ENCODE results near the gene TNFRSF4. TPM values are rescaled to one million over a fixed set of nuclear protein-coding genes. Genes with fewer than 3 reads are reported as not detected.

TNFRSF4 gene
- polyA plus RNA-seq, 2 of the 4 experiments (the other 2 are of a cell fraction): not detected

DNA sequence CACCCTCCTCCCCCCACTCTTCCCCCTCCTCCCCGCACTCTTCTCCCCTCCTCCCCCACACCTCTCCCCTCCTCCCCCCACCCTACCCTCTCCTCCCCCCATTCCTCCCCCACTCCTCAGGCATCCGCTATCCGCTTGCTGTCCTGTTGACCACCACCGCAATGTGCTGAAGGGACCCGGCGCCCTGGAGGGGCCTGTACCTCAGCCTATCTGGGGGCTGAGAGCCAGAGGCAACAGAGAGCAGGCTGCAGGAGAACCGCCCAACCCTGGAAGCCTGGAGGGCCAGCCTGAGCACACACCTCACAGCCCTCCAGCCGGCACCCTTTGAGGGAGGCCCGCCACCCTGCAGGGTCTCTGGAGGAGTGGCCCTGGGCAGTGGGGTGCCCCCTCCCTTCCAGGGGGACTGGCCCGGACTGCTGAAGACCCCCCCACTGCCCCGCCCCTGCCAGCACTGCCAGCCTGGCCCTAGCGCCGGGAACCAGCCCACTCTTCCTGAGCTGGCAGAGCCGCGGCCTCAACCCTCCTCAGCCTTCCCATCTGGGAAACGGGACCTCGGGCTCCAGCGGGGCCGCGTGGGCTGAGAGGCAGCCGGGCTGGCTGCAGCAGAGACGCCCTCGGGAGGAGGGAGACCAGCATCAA, 31.3 kb upstream of the TNFRSF4 start:
- no peaks in the 10 kb centered on the region for H3K9me3 ChIP-seq
- DNase-seq (ENCODE audit: low read depth in 1 of 2, low spot score in 1 of 2): no peak
- ChIA-PET POLR2A (no interaction called here), CTCF (no interaction called here)
- TF ChIP-seq NFE2L2 (conservative IDR thresholded peaks at IDR 0.05; ENCODE audit: low read length) (no peak), TP53 (CRISPR knock-in tag; IDR thresholded peaks at IDR 0.05) (no peak), KDM1A (IDR thresholded peaks at IDR 0.05; ENCODE audit: low read depth) (no peak), HEYL (CRISPR knock-in tag; IDR thresholded peaks at IDR 0.05) (no peak)
- TF ChIP-seq, protein P1, sequence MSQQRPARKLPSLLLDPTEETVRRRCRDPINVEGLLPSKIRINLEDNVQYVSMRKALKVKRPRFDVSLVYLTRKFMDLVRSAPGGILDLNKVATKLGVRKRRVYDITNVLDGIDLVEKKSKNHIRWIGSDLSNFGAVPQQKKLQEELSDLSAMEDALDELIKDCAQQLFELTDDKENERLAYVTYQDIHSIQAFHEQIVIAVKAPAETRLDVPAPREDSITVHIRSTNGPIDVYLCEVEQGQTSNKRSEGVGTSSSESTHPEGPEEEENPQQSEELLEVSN (IDR thresholded peaks at IDR 0.05; ENCODE audit: borderline replicate concordance, low read depth): no peak
- ATAC-seq: no peak
- whole genome bisulfite sequencing (ENCODE audit: missing lambda C conversion rate): 82% methylated on average over 9 of the region's 23 CpGs
- no peak overlapping the region for H3K4me3 ChIP-seq
- H3K4me1 ChIP-seq: peaks cover 10% of the 10 kb centered on the region; the same call in 1 of the 3 replicates
- peak overlapping the region in 1 of 2 experiments; percentile 52; a peak in 1 of 6 replicates for H3K27ac ChIP-seq
- H3K4me2 ChIP-seq: no peak overlapping the region
- no peak for FAIRE-seq

DNA sequence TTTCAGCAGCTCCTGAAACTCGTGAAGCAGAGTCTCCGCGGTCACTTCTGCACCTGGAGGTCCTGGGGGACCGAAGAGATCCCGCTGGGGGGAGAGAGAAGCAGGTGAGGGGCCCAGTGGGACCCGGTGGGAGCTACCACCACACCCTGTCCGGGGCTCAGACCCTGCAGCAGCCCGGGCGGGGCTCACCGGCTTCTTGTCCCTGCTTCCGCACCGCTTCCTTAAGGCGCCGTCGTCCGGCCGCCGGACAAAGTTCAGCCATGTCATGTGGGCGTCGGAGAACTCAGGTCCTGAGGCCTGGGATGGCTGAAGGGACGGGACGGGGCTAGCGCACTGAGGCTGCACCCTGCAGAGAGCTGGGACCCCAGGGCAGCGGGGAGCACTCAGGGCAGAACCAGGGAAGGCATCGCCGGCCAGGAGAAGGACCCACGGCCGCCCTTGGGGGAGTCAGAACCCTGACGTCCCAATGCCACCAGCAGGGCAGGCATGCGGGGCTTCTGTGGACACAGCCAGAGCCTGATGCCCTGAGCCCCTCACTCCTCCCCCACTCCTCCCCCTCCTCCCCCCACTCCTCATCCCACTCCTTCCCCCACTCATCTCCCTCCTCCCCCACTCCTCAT, 30.3 kb upstream of the TNFRSF4 start:
- CTCF ChIA-PET: interaction anchor here (1.1 to 2.2 kb wide), 2 partner anchors 11 to 48 kb away, joined by 3 to 7 read pairs; no protein-coding TSS in a partner anchor

DNA sequence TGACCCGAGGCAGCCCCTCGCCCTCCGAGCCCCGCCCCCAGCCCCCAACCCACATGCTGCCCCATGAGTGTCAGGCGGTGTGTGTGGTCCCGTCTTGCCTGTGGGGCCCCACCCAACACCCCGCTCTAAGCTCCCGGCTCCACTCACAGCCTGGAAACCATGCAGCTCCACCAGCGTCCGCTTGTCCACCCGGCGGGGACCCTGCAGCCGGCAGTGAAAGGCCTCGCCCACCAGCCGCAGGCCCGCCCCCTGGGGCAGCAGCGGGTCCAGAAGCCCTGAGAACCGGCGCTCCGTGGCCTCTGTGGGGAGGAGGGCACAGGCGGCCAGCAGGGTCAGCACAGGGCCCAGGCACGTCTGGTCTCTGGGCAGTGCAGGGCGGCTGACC, 29.8 kb upstream of the TNFRSF4 start:
- POLR2A ChIA-PET: no interaction called here
- WGBS (ENCODE audit: missing lambda C conversion rate): 62% methylated on average over 2 of the region's 23 CpGs
- ATAC-seq (peak in 1 of 2 experiments; percentile 21; a peak in 3 of 6 replicates), FAIRE-seq (no peak), DNase-seq (ENCODE audit: low read depth in 1 of 2, low spot score in 1 of 2) (no peak)
- CTCF ChIA-PET: interaction anchor here (1.1 to 2.2 kb wide), 3 partner anchors 11 to 62 kb away, joined by 3 to 7 read pairs (median 3); no protein-coding TSS in a partner anchor
- no peaks in the 10 kb centered on the region for H3K9me3 ChIP-seq
- peaks cover 19% of the 10 kb centered on the region; the same call in 1 of the 3 replicates for H3K4me1 ChIP-seq
- no peak overlapping the region for H3K4me2 ChIP-seq
- H3K27ac ChIP-seq: peak overlapping the region in 1 of 2 experiments; percentile 56; a peak in 3 of 6 replicates
- no peak overlapping the region for H3K4me3 ChIP-seq
- TF ChIP-seq, protein P2, sequence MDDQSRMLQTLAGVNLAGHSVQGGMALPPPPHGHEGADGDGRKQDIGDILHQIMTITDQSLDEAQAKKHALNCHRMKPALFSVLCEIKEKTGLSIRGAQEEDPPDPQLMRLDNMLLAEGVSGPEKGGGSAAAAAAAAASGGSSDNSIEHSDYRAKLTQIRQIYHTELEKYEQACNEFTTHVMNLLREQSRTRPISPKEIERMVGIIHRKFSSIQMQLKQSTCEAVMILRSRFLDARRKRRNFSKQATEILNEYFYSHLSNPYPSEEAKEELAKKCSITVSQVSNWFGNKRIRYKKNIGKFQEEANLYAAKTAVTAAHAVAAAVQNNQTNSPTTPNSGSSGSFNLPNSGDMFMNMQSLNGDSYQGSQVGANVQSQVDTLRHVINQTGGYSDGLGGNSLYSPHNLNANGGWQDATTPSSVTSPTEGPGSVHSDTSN (IDR thresholded peaks at IDR 0.05): no peak
- TF ChIP-seq MAZ (IDR thresholded peaks at IDR 0.05; ENCODE audit: borderline replicate concordance, low read depth, low read length) (no peak), SMC3 (IDR thresholded peaks at IDR 0.05) (no peak), ZNF302 (CRISPR knock-in tag; IDR thresholded peaks at IDR 0.05) (no peak), CBX2 (IDR thresholded peaks at IDR 0.05; ENCODE audit: borderline replicate concordance, low read depth) (no peak), KDM5A (IDR thresholded peaks at IDR 0.05) (no peak), HOXA7 (CRISPR knock-in tag; IDR thresholded peaks at IDR 0.05) (no peak), EHF (CRISPR knock-in tag; IDR thresholded peaks at IDR 0.05) (no peak), CHD4 (IDR thresholded peaks at IDR 0.05; ENCODE audit: borderline replicate concordance) (no peak), FOSL2 (IDR thresholded peaks at IDR 0.05) (no peak), FOSL2 (CRISPR knock-in tag; IDR thresholded peaks at IDR 0.05) (no peak), BHLHE40 (IDR thresholded peaks at IDR 0.05; ENCODE audit: low read depth, low read length) (no peak), NPAS2 (CRISPR knock-in tag; IDR thresholded peaks at IDR 0.05; ENCODE audit: borderline replicate concordance) (no peak)
- TF ChIP-seq, protein P3, sequence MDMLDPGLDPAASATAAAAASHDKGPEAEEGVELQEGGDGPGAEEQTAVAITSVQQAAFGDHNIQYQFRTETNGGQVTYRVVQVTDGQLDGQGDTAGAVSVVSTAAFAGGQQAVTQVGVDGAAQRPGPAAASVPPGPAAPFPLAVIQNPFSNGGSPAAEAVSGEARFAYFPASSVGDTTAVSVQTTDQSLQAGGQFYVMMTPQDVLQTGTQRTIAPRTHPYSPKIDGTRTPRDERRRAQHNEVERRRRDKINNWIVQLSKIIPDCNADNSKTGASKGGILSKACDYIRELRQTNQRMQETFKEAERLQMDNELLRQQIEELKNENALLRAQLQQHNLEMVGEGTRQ (IDR thresholded peaks at IDR 0.05): no peak
- TF ChIP-seq, protein P4, sequence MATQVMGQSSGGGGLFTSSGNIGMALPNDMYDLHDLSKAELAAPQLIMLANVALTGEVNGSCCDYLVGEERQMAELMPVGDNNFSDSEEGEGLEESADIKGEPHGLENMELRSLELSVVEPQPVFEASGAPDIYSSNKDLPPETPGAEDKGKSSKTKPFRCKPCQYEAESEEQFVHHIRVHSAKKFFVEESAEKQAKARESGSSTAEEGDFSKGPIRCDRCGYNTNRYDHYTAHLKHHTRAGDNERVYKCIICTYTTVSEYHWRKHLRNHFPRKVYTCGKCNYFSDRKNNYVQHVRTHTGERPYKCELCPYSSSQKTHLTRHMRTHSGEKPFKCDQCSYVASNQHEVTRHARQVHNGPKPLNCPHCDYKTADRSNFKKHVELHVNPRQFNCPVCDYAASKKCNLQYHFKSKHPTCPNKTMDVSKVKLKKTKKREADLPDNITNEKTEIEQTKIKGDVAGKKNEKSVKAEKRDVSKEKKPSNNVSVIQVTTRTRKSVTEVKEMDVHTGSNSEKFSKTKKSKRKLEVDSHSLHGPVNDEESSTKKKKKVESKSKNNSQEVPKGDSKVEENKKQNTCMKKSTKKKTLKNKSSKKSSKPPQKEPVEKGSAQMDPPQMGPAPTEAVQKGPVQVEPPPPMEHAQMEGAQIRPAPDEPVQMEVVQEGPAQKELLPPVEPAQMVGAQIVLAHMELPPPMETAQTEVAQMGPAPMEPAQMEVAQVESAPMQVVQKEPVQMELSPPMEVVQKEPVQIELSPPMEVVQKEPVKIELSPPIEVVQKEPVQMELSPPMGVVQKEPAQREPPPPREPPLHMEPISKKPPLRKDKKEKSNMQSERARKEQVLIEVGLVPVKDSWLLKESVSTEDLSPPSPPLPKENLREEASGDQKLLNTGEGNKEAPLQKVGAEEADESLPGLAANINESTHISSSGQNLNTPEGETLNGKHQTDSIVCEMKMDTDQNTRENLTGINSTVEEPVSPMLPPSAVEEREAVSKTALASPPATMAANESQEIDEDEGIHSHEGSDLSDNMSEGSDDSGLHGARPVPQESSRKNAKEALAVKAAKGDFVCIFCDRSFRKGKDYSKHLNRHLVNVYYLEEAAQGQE (IDR thresholded peaks at IDR 0.05): no peak

More for the DNA sequence above, 30.3 kb upstream of the TNFRSF4 start:
- TF ChIP-seq HOXA7 (CRISPR knock-in tag; IDR thresholded peaks at IDR 0.05): no peak
- no peak for TF ChIP-seq ZC3H11A (IDR thresholded peaks at IDR 0.05)
- no peak for TF ChIP-seq GATA3 (IDR thresholded peaks at IDR 0.05; ENCODE audit: borderline replicate concordance)
- no peak for TF ChIP-seq EP300 (IDR thresholded peaks at IDR 0.05)
- TF ChIP-seq, protein P5, sequence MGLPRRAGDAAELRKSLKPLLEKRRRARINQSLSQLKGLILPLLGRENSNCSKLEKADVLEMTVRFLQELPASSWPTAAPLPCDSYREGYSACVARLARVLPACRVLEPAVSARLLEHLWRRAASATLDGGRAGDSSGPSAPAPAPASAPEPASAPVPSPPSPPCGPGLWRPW (IDR thresholded peaks at IDR 0.05): no peak
- no peak for TF ChIP-seq ZSCAN20 (CRISPR knock-in tag; IDR thresholded peaks at IDR 0.05)
- TF ChIP-seq SREBF2 (IDR thresholded peaks at IDR 0.05): no peak
- TF ChIP-seq TFCP2L1 (CRISPR knock-in tag; IDR thresholded peaks at IDR 0.05): no peak
- TF ChIP-seq, protein P6, sequence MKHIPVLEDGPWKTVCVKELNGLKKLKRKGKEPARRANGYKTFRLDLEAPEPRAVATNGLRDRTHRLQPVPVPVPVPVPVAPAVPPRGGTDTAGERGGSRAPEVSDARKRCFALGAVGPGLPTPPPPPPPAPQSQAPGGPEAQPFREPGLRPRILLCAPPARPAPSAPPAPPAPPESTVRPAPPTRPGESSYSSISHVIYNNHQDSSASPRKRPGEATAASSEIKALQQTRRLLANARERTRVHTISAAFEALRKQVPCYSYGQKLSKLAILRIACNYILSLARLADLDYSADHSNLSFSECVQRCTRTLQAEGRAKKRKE (CRISPR knock-in tag; IDR thresholded peaks at IDR 0.05; ENCODE audit: low read depth): no peak
- no peak for TF ChIP-seq EHF (CRISPR knock-in tag; IDR thresholded peaks at IDR 0.05)
- TF ChIP-seq FOSL2 (IDR thresholded peaks at IDR 0.05): no peak
- no peak for TF ChIP-seq FOSL2 (CRISPR knock-in tag; IDR thresholded peaks at IDR 0.05)
- peaks cover 19% of the 10 kb centered on the region; the same call in 1 of the 3 replicates for H3K4me1 ChIP-seq
- peak in 1 of 2 experiments; percentile 59; a peak in 3 of 6 replicates for ATAC-seq
- H3K9me3 ChIP-seq: no peaks in the 10 kb centered on the region
- FAIRE-seq: no peak
- peak in 1 of 2 experiments; percentile 70 for DNase-seq (ENCODE audit: low read depth in 1 of 2, low spot score in 1 of 2)
- no peak overlapping the region for H3K4me3 ChIP-seq
- POLR2A ChIA-PET: no interaction called here
- WGBS (ENCODE audit: missing lambda C conversion rate): 45% methylated on average over 17 of the region's 30 CpGs
- no peak overlapping the region for H3K4me2 ChIP-seq
- peak overlapping the region in 1 of 2 experiments; percentile 56; a peak in 3 of 6 replicates for H3K27ac ChIP-seq

Data from A549 (cell line).